Ishikawa (cell line): ENCODE data around the gene SLC2A1.
A peak's percentile ranks its signal among the peaks of the same experiment; 100 is the strongest.

Experiments
- CEBPB ChIP-seq: IDR thresholded peaks from 2 replicates; pipeline ENCODE4 v1.6.1; 2012
- CREB1 ChIP-seq: IDR thresholded peaks from 2 replicates; pipeline ENCODE4 v1.6.1; 2012; ENCODE audit warnings: low read depth
- EGR1 ChIP-seq: IDR thresholded peaks from 2 replicates; pipeline ENCODE4 v1.6.1; 2012
- EP300 ChIP-seq: IDR thresholded peaks from 2 replicates; pipeline ENCODE4 v1.6.1; 2012; ENCODE audit warnings: borderline replicate concordance
- FOXM1 ChIP-seq: IDR thresholded peaks from 2 replicates; pipeline ENCODE4 v1.6.1; 2012; ENCODE audit warnings: low read depth, borderline replicate concordance
- NFIC ChIP-seq: IDR thresholded peaks from 2 replicates; pipeline ENCODE4 v1.6.1; 2012
- RAD21 ChIP-seq: IDR thresholded peaks from 2 replicates; pipeline ENCODE4 v1.6.1; 2012; ENCODE audit warnings: low read depth
- TAF1 ChIP-seq: IDR thresholded peaks from 2 replicates; pipeline ENCODE4 v1.6.1; 2012; ENCODE audit warnings: low read depth, mild to moderate bottlenecking
- TCF12 ChIP-seq: IDR thresholded peaks from 2 replicates; pipeline ENCODE4 v1.6.1; 2012; ENCODE audit warnings: low read depth
- TEAD4 ChIP-seq: IDR thresholded peaks from 2 replicates; pipeline ENCODE4 v1.6.1; 2012
- YY1 ChIP-seq: IDR thresholded peaks from 2 replicates; pipeline ENCODE4 v1.6.1; 2012; ENCODE audit warnings: low read depth
- ZBTB7A ChIP-seq: IDR thresholded peaks from 2 replicates; pipeline ENCODE4 v1.6.1; 2012; ENCODE audit warnings: low read depth
- TF ChIP-seq, protein P1 (sequence below): IDR thresholded peaks from 2 replicates; pipeline ENCODE4 v1.6.1; 2012; ENCODE audit warnings: low read depth, mild to moderate bottlenecking
- TF ChIP-seq, protein P2 (sequence below): IDR thresholded peaks from 2 replicates; pipeline ENCODE4 v1.6.1; 2012
- TF ChIP-seq, protein P3 (sequence below): IDR thresholded peaks from 2 replicates; pipeline ENCODE4 v1.6.1; 2012

SLC2A1 gene

DNA sequence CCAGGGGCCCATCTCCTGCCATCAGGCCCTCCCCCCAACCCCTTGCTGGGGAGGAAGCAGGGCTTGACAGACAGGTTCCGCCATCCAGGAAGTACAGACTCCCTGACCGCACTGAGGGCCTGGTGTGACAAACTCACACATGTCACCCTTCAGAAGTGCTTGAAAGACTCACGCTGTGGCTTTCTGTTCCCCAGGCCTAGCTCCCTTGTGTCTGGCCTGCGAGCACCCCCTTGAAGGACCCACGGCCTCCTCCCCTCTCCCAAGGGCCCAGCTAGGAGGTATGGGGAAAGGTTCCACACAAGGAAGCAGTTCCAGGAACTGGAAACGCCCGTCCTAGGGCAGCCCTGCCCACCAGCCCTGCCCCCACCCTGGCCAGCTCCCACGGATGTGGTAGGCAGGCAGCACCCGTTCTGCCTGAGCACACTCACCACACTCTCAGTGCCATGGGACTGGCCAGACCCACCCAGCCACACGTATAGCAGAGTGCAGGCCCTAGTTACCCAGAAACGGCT, 26.7 kb downstream of the SLC2A1 start:
- no peak; the same call in 1 of the 2 replicates for TF ChIP-seq EGR1
- TF ChIP-seq TAF1 = peak; percentile 49; the same call in 1 of the 2 replicates
- TF ChIP-seq, protein P1, sequence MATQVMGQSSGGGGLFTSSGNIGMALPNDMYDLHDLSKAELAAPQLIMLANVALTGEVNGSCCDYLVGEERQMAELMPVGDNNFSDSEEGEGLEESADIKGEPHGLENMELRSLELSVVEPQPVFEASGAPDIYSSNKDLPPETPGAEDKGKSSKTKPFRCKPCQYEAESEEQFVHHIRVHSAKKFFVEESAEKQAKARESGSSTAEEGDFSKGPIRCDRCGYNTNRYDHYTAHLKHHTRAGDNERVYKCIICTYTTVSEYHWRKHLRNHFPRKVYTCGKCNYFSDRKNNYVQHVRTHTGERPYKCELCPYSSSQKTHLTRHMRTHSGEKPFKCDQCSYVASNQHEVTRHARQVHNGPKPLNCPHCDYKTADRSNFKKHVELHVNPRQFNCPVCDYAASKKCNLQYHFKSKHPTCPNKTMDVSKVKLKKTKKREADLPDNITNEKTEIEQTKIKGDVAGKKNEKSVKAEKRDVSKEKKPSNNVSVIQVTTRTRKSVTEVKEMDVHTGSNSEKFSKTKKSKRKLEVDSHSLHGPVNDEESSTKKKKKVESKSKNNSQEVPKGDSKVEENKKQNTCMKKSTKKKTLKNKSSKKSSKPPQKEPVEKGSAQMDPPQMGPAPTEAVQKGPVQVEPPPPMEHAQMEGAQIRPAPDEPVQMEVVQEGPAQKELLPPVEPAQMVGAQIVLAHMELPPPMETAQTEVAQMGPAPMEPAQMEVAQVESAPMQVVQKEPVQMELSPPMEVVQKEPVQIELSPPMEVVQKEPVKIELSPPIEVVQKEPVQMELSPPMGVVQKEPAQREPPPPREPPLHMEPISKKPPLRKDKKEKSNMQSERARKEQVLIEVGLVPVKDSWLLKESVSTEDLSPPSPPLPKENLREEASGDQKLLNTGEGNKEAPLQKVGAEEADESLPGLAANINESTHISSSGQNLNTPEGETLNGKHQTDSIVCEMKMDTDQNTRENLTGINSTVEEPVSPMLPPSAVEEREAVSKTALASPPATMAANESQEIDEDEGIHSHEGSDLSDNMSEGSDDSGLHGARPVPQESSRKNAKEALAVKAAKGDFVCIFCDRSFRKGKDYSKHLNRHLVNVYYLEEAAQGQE = no peak
- no peak for TF ChIP-seq ZBTB7A
- TF ChIP-seq, protein P2, sequence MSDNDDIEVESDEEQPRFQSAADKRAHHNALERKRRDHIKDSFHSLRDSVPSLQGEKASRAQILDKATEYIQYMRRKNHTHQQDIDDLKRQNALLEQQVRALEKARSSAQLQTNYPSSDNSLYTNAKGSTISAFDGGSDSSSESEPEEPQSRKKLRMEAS = peak; percentile 45; the same call in 1 of the 2 replicates
- peak; percentile 5; the same call in 1 of the 2 replicates for TF ChIP-seq RAD21
- TF ChIP-seq NFIC = 0 out of 2 replicates have a peak, but pooled peaks have one; percentile 34
- TF ChIP-seq EP300 = peak; percentile 71
- peak; percentile 71 for TF ChIP-seq TCF12
- TF ChIP-seq, protein P3, sequence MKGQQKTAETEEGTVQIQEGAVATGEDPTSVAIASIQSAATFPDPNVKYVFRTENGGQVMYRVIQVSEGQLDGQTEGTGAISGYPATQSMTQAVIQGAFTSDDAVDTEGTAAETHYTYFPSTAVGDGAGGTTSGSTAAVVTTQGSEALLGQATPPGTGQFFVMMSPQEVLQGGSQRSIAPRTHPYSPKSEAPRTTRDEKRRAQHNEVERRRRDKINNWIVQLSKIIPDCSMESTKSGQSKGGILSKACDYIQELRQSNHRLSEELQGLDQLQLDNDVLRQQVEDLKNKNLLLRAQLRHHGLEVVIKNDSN = no peak

DNA sequence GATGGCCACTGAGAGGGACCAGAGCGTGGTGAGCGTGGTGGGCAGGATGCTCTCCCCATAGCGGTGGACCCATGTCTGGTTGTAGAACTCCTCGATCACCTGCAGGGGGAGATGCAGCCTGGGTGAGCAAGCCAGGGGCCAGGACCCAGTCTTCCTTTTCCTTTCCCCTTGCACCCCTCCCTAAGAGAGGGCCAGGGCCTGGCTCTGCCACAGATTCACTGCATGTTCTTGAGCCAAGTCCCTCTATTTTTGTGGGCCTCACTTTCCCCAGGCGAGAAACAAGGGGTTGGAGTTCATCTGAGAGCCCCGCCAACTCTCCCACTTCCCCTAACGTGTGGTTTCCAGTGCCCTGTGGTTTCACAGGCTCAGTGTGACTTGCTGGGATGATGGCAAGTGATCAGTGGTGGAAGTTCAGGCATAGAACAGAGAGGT, 27.5 kb downstream of the SLC2A1 start:
- no peak for TF ChIP-seq CREB1
- peak; percentile 63 for TF ChIP-seq RAD21

DNA sequence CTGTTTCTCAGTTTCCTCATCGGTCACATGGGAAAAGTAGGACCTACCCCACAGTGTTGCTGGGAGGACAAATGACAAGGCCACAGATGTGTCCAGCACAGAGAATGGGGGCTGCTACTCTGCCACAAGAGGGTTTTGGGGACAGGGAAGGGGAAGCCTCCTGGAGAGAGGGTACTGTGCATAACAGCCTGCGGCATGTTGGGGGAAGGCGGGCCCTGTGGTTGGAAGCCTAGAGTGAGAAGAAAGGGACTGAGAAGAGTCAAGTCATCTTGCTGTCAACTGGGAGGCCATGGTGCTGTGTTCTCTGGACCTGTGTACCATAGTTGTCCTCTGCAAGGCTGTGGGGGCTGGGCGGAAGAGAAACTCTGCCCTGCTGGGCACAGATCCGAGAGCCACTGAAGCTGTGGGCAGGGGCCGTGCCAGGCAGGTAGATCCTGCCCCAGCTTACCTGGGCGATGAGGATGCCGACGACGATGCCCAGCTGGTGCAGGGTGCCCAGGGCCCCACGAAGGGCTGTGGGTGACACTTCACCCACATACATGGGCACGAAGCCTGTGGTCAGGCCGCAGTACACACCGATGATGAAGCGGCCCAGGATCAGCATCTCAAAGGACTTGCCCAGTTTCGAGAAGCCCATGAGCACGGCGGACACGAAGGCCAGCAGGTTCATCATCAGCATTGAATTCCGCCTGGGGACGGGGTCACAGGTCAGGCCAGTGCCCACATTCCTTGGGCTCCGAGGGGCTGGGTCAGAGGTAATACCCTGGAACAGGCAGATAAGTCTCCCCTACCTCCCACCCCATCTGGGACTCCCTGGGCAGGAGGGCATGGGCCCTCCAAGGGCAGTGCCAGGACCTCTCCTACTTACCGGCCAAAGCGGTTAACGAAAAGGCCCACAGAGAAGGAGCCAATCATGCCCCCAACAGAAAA, 28.2 kb downstream of the SLC2A1 start:
- TF ChIP-seq, protein P1 = no peak
- no peak for TF ChIP-seq YY1
- TF ChIP-seq EGR1 = no peak
- TF ChIP-seq NFIC = no peak
- no peak for TF ChIP-seq TAF1
- TF ChIP-seq CEBPB = no peak

DNA sequence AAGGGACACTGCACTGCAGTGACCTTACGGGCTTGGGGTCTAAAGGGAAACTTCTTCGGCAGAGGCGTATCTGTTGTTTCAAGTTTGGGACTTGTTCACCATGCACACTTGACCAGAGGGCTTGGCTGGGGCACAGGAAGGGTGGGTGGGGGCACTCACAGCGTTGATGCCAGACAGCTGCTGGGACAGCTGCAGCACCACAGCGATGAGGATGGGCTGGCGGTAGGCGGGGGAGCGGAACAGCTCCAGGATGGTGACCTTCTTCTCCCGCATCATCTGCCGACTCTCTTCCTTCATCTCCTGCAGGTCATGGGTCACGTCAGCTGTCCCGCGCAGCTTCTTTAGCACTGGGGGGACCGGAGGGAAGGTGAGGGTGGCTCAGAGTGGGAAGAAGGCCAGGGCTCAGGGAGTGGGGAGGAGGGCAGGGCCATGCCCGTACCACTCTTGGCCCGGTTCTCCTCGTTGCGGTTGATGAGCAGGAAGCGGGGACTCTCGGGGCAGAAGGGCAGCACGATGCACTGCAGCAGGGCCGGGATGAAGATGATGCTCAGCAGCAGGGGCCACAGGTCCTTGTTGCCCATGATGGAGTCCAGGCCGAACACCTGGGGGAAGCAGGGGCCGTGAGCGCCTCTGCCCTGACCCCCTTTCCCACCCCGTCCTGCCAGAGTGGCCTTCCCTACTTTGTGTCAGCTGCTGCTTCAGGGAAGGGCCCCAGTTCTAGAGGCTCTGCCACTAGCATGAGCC, 29.1 kb downstream of the SLC2A1 start:
- TF ChIP-seq CREB1 (no peak), TAF1 (no peak), TCF12 (no peak), CEBPB (no peak), ZBTB7A (no peak), NFIC (no peak), EGR1 (no peak), YY1 (no peak), FOXM1 (no peak), RAD21 (no peak), EP300 (no peak), TEAD4 (no peak)
- TF ChIP-seq, protein P3 = no peak
- TF ChIP-seq, protein P1 = no peak
- TF ChIP-seq, protein P2 = no peak
